ENCODE measurements around the gene ANKEF1.

ANKEF1 gene

GRCh38 chr20:10034717-10035571, at the start of gene ANKEF1:
Gene ANKEF1 (plus strand): TSS chr20:10034987. CDS start chr20:10038302, 3,315 bp downstream.
- in situ Hi-C loops (cut with HindIII; ENCODE audit: low sequenced_read_pairs) = no loop called here

GRCh38 chr20:9985281-9985680, 49.5 kb upstream of the ANKEF1 start:
- in situ Hi-C loops (cut with HindIII; ENCODE audit: low sequenced_read_pairs) = no loop called here

- in situ Hi-C loops (cut with HindIII; ENCODE audit: low sequenced_read_pairs) = no loop called here
These were observed 49.0 kb upstream of the ANKEF1 start for GRCh38 chr20:9985773-9986172.

GRCh38 chr20:9989066-9989724, 45.6 kb upstream of the ANKEF1 start:
- in situ Hi-C loops (cut with HindIII; ENCODE audit: low sequenced_read_pairs) = no loop called here

- in situ Hi-C loops (cut with HindIII; ENCODE audit: low sequenced_read_pairs) = no loop called here
These were observed 41.6 kb upstream of the ANKEF1 start for GRCh38 chr20:9993137-9993536.

GRCh38 chr20:9994676-9995075, 40.1 kb upstream of the ANKEF1 start:
- in situ Hi-C loops (cut with HindIII; ENCODE audit: low sequenced_read_pairs) = no loop called here

- in situ Hi-C loops (cut with HindIII; ENCODE audit: low sequenced_read_pairs) = no loop called here
These were observed 39.1 kb upstream of the ANKEF1 start for GRCh38 chr20:9995510-9996272.

- in situ Hi-C loops (cut with HindIII; ENCODE audit: low sequenced_read_pairs) = no loop called here
These were observed 37.8 kb upstream of the ANKEF1 start for GRCh38 chr20:9996944-9997343.

- in situ Hi-C loops (cut with HindIII; ENCODE audit: low sequenced_read_pairs) = no loop called here
These were observed 35.1 kb upstream of the ANKEF1 start for GRCh38 chr20:9999645-10000044.

GRCh38 chr20:10002866-10003265, 31.9 kb upstream of the ANKEF1 start:
- in situ Hi-C loops (cut with HindIII; ENCODE audit: low sequenced_read_pairs) = no loop called here

- in situ Hi-C loops (cut with HindIII; ENCODE audit: low sequenced_read_pairs) = no loop called here
These were observed 29.9 kb upstream of the ANKEF1 start for GRCh38 chr20:10004900-10005299.

GRCh38 chr20:10005885-10006284, 28.9 kb upstream of the ANKEF1 start:
- in situ Hi-C loops (cut with HindIII; ENCODE audit: low sequenced_read_pairs) = no loop called here

- in situ Hi-C loops (cut with HindIII; ENCODE audit: low sequenced_read_pairs) = no loop called here
These were observed 28.2 kb upstream of the ANKEF1 start for GRCh38 chr20:10006447-10007090.

GRCh38 chr20:10007158-10007557, 27.6 kb upstream of the ANKEF1 start:
- in situ Hi-C loops (cut with HindIII; ENCODE audit: low sequenced_read_pairs) = no loop called here

- in situ Hi-C loops (cut with HindIII; ENCODE audit: low sequenced_read_pairs) = no loop called here
These were observed 27.0 kb upstream of the ANKEF1 start for GRCh38 chr20:10007747-10008146.

- in situ Hi-C loops (cut with HindIII; ENCODE audit: low sequenced_read_pairs) = no loop called here
These were observed 22.3 kb upstream of the ANKEF1 start for GRCh38 chr20:10012464-10012863.

GRCh38 chr20:10014431-10014830, 20.4 kb upstream of the ANKEF1 start:
- in situ Hi-C loops (cut with HindIII; ENCODE audit: low sequenced_read_pairs) = no loop called here

GRCh38 chr20:10020937-10021336, 13.8 kb upstream of the ANKEF1 start:
- in situ Hi-C loops (cut with HindIII; ENCODE audit: low sequenced_read_pairs) = no loop called here

- in situ Hi-C loops (cut with HindIII; ENCODE audit: low sequenced_read_pairs) = no loop called here
These were observed 12.2 kb upstream of the ANKEF1 start for GRCh38 chr20:10022625-10023024.

- in situ Hi-C loops (cut with HindIII; ENCODE audit: low sequenced_read_pairs) = no loop called here
These were observed 10.9 kb upstream of the ANKEF1 start for GRCh38 chr20:10023911-10024310.

Measured in DLD1 (cell line).